ENCODE results near the gene PRPF6.

The PRPF6 gene

GRCh38 chr20:64079273-64080012 lies 98.5 kb downstream of the PRPF6 start, which contains the start of gene RGS19:
Gene RGS19, minus strand, starts transcription at chr20:64079518. Its CDS starts 2,632 bp downstream, at chr20:64076886.
- peak; percentile 55 for DNase-seq

- no peak for DNase-seq
These were observed 99.3 kb downstream of the PRPF6 start, which contains the start of gene OPRL1 for GRCh38 chr20:64080013-64080812. Gene OPRL1, plus strand, starts transcription at chr20:64080082. Its CDS starts 12,639 bp downstream, at chr20:64092721.

- DNase-seq, result no peak
These were observed 100.1 kb downstream of the PRPF6 start for GRCh38 chr20:64080813-64081623.

- DNase-seq, result no peak
These were observed 100.7 kb downstream of the PRPF6 start for GRCh38 chr20:64081624-64081964.

GRCh38 chr20:64082126-64082731 lies 101.3 kb downstream of the PRPF6 start:
- no peak for DNase-seq
